Rectal smooth muscle tissue (tissue), 1 donor: Measurements from ENCODE around the gene AKAP9.
"Not testable (repeated sequence)": the region's sequence is repeated elsewhere in the genome, so short reads cannot be mapped to it uniquely, and the experiment has no call there.

ENCODE experiments used
- H3K27ac ChIP-seq: one replicate; pipeline ENCODE4 v1.7.0; 2013; ENCODE audit warnings: low read depth, low read length, inconsistent platforms
- H3K27me3 ChIP-seq: one replicate; pipeline ENCODE4 v1.7.0; 2013; ENCODE audit warnings: low read length; ENCODE audit not compliant: control insufficient read depth, insufficient read depth
- H3K36me3 ChIP-seq: one replicate; pipeline ENCODE4 v1.7.0; 2013; ENCODE audit warnings: low read length; ENCODE audit not compliant: control insufficient read depth, insufficient read depth
- H3K4me1 ChIP-seq: one replicate; pipeline ENCODE4 v1.7.0; 2013; ENCODE audit warnings: low read length; ENCODE audit not compliant: control insufficient read depth, insufficient read depth
- H3K4me3 ChIP-seq: one replicate; pipeline ENCODE4 v1.7.0; 2013; ENCODE audit warnings: low read length
- H3K9ac ChIP-seq: one replicate; pipeline ENCODE4 v1.7.0; 2013; ENCODE audit warnings: low read length

Gene AKAP9

GRCh38 chr7:91953618-91954017 lies 13.0 kb downstream of the AKAP9 start:
- H3K36me3 ChIP-seq = no peaks in the 10 kb centered on the region
- no peak overlapping the region for H3K9ac ChIP-seq

GRCh38 chr7:91956464-91956863 lies 15.8 kb downstream of the AKAP9 start:
- not testable (repeated sequence) for H3K4me3 ChIP-seq, H3K9ac ChIP-seq, H3K36me3 ChIP-seq, H3K27me3 ChIP-seq, H3K27ac ChIP-seq, H3K4me1 ChIP-seq

More at GRCh38 chr7:91953618-91954017, 13.0 kb downstream of the AKAP9 start:
- no peak overlapping the region for H3K4me3 ChIP-seq
- no peaks in the 10 kb centered on the region for H3K4me1 ChIP-seq
- H3K27me3 ChIP-seq = no peaks in the 10 kb centered on the region
- H3K27ac ChIP-seq = no peak overlapping the region

GRCh38 chr7:91957232-91957631 lies 16.6 kb downstream of the AKAP9 start:
- Histone ChIP-seq H3K9ac (no peak overlapping the region), H3K27me3 (no peaks in the 10 kb centered on the region), H3K4me1 (no peaks in the 10 kb centered on the region), H3K4me3 (no peak overlapping the region), H3K27ac (no peak overlapping the region), H3K36me3 (no peaks in the 10 kb centered on the region)

GRCh38 chr7:91957823-91958222 lies 17.2 kb downstream of the AKAP9 start:
- Histone ChIP-seq H3K27me3 (no peaks in the 10 kb centered on the region), H3K9ac (no peak overlapping the region), H3K27ac (no peak overlapping the region), H3K4me3 (no peak overlapping the region), H3K4me1 (no peaks in the 10 kb centered on the region), H3K36me3 (no peaks in the 10 kb centered on the region)

DNA sequence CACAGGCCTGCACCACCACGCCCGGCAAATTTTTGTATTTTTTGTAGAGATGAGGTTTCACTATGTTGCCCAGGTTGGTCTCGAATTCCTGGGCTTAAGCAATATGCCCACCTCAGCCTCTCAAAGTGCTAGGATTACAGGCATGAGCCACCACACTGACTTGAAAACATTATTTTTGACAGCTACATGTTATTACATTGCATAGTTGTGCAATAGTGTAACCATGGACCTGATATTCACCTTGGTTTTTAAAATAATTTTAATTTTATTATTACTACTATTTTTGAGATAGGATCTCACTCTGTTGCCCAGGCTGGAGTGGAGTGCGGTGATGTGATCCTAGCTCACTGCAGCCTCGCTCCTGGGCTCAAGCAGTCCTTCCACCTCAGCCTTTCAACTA lies 18.4 kb downstream of the AKAP9 start:
- H3K27ac ChIP-seq = no peak overlapping the region
- no peak overlapping the region for H3K4me3 ChIP-seq
- no peaks in the 10 kb centered on the region for H3K36me3 ChIP-seq
- no peaks in the 10 kb centered on the region for H3K27me3 ChIP-seq
- H3K4me1 ChIP-seq = no peaks in the 10 kb centered on the region
- no peak overlapping the region for H3K9ac ChIP-seq

DNA sequence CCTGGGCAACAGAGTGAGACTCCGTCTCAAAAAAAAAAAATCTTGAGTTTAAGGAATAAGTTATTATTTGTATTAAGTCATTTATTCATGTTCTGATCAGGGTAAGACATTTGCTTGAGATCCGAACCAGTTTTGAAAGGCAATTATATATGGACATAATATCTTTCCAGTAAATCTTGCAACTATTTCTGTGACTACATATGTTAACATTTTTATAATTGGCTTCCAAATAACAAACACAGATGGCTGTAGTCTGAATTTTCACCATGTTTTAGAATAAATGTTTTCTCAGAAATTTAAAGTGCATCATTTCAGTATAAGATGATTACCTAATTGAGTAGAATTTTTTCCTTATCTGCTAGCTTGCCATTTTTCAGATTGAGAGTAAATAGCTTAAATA lies 21.2 kb downstream of the AKAP9 start:
- H3K27ac ChIP-seq = no peak overlapping the region
- H3K36me3 ChIP-seq = no peaks in the 10 kb centered on the region
- H3K9ac ChIP-seq = no peak overlapping the region
- H3K27me3 ChIP-seq = no peaks in the 10 kb centered on the region
- no peaks in the 10 kb centered on the region for H3K4me1 ChIP-seq
- no peak overlapping the region for H3K4me3 ChIP-seq

GRCh38 chr7:91962419-91962818 lies 21.8 kb downstream of the AKAP9 start:
- Histone ChIP-seq H3K27ac (no peak overlapping the region), H3K9ac (no peak overlapping the region), H3K36me3 (no peaks in the 10 kb centered on the region), H3K4me3 (no peak overlapping the region), H3K4me1 (no peaks in the 10 kb centered on the region), H3K27me3 (no peaks in the 10 kb centered on the region)

- not testable (repeated sequence) for H3K36me3 ChIP-seq, H3K27me3 ChIP-seq, H3K4me3 ChIP-seq, H3K9ac ChIP-seq, H3K27ac ChIP-seq, H3K4me1 ChIP-seq
These were observed 26.9 kb downstream of the AKAP9 start for GRCh38 chr7:91967513-91967912.

DNA sequence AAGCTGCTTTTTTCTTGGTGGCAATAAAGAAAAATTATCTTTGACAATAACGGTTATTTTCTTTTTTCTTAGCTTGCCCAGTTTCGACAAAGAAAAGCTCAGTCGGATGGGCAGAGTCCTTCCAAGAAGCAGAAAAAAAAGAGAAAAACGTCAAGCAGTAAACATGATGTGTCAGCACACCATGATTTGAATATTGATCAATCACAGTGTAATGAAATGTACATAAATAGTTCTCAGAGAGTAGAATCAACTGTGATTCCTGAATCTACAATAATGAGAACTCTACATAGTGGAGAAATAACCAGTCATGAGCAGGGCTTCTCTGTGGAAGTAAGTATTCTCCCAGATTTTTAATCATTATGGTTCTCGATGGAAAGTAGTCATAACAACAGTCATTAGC lies 33.0 kb downstream of the AKAP9 start:
- Histone ChIP-seq H3K27ac (no peak overlapping the region), H3K4me1 (no peaks in the 10 kb centered on the region), H3K9ac (no peak overlapping the region), H3K27me3 (no peaks in the 10 kb centered on the region), H3K4me3 (no peak overlapping the region), H3K36me3 (peaks cover 2% of the 10 kb centered on the region)

- no peak overlapping the region for H3K9ac ChIP-seq
- no peak overlapping the region for H3K27ac ChIP-seq
- peaks cover 2% of the 10 kb centered on the region for H3K36me3 ChIP-seq
- no peaks in the 10 kb centered on the region for H3K4me1 ChIP-seq
- no peaks in the 10 kb centered on the region for H3K27me3 ChIP-seq
- no peak overlapping the region for H3K4me3 ChIP-seq
These were observed 33.4 kb downstream of the AKAP9 start for GRCh38 chr7:91974066-91974465.

- no peaks in the 10 kb centered on the region for H3K27me3 ChIP-seq
These were observed 36.1 kb downstream of the AKAP9 start for GRCh38 chr7:91976743-91977142.

DNA sequence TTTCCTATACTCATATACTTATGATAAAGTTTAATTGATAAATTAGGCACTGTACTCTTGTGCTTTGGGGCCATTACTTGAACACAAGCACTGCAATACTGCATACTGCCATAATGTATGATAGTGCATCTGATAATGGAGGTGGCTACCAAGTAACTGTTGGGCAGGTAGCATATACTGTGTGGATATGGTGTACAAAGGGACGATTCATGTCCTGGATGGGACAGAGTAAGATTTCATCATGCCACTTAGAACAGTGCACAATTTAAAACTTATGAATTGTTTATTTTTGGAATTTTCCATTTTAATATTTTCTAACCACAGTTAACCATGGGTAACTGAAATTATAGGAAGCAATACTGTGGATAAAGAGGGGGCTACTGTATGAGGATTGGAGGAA lies 38.9 kb downstream of the AKAP9 start:
- H3K4me1 ChIP-seq = no peaks in the 10 kb centered on the region
- H3K36me3 ChIP-seq = peaks cover 2% of the 10 kb centered on the region

More at GRCh38 chr7:91976743-91977142, 36.1 kb downstream of the AKAP9 start:
- Histone ChIP-seq H3K36me3 (peaks cover 2% of the 10 kb centered on the region), H3K4me1 (no peaks in the 10 kb centered on the region), H3K4me3 (no peak overlapping the region), H3K9ac (no peak overlapping the region), H3K27ac (no peak overlapping the region)

GRCh38 chr7:91982352-91982751 lies 41.7 kb downstream of the AKAP9 start:
- not testable (repeated sequence) for H3K36me3 ChIP-seq, H3K27ac ChIP-seq, H3K27me3 ChIP-seq, H3K4me1 ChIP-seq, H3K4me3 ChIP-seq, H3K9ac ChIP-seq

More for the DNA sequence above, 38.9 kb downstream of the AKAP9 start:
- Histone ChIP-seq H3K27me3 (no peaks in the 10 kb centered on the region), H3K4me3 (no peak overlapping the region), H3K9ac (no peak overlapping the region), H3K27ac (no peak overlapping the region)
